Fibroblast of gingiva (primary cell): ENCODE results near the gene ZFYVE9.
"Not testable (repeated sequence)": the region's sequence is repeated elsewhere in the genome, so short reads cannot be mapped to it uniquely, and the experiment has no call there.

Source experiments
- DNase-seq: peaks from one replicate; pipeline ENCODE4 v3.0.0-alpha.2; 2011; ENCODE audit warnings: low read depth

Gene ZFYVE9

DNA sequence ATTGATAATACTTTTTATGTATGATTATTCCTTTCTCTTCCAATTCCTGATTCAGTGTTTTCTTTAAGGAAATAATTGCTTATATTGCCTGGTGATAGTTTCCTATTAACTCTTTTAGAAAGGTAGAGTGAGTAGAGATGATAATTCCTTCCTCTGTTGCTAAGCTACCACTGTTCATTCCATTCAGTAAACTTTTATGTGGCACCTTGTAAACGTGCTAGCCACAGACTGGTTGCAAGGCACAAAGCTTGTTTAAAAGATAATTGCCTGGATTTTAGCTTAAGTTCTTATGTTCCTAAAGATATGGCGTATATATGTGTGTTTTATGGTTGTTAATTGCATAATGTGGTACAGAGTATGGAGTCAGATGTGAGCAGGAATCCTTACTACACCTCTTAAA, 3.2 kb downstream of the ZFYVE9 start:
- no peak for DNase-seq

DNA sequence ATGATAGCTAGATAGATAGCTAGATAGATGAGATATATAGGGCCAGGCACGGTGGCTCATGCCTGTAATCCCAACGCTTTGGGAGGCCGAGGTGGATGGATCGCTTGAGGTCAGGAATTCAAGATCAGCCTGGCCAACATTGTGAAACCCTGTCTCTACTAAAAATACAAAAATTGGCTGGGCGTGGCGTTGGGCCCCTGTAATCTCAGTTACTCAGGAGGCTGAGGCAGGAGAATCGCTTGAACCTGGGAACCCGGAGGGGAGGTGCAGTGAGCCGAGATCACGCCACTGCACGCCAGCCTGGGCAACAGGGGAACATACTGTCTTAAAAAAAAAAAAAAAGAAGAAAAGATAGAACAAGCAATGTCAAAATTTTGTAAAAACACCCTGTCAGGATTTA, 8.6 kb downstream of the ZFYVE9 start:
- DNase-seq: not testable (repeated sequence)

DNA sequence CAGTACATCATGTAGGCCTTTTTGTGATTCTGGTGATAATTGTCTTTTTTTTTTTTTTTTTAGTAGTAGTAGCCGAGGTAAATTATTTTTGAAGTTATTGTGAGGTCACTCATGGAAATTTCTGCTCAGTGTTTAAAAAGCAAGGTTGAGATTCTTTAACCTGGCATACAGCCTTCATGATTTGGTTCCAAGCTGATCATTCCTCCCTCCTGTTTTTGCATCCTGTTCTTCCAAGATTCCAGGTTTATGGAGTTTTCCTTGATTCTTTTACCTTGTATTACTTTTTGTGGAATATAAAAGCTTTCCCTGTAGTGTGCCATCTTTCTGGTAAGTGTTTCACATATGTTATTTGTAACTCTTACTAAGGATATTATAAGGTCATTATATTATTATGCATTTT, 9.1 kb downstream of the ZFYVE9 start:
- no peak for DNase-seq

DNA sequence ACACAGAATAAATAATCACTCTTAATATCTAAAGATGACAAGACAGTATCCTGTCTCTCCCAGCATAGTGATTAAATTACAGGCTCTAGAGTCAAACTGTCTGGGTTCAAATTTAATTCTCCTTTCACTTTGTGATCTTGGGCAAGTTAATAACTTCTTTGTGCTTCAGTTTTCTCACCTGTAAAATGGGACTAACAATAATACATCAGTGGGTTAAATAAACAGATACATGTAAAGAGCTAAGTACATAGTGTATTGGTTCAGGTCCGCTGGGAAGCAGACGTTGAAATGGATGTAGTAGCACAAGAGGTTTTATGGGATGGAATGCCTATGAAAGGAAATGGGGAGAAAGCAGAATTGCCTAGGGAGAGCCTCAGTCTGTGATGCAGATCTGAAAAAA, 10.7 kb downstream of the ZFYVE9 start:
- DNase-seq: no peak

DNA sequence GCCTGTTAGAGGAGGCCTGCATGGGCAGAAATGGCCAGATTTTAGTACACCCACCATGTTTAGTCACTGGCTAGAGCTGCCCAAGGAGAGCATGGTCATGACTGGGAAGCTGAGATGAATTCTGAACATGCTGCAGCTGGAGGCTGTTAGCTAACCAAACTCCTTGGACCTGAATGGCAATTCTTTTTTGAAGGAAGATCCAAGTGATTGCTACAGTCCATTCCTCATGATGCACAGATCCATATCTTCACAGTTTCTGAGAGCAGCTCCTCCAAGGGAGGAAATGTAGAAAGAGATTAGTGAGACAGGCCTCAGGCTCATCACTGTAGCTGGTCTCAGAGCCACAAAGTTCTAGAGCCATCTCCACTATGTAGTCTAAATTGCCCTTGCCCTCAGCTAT, 11.1 kb downstream of the ZFYVE9 start:
- peak; percentile 37 for DNase-seq

DNA sequence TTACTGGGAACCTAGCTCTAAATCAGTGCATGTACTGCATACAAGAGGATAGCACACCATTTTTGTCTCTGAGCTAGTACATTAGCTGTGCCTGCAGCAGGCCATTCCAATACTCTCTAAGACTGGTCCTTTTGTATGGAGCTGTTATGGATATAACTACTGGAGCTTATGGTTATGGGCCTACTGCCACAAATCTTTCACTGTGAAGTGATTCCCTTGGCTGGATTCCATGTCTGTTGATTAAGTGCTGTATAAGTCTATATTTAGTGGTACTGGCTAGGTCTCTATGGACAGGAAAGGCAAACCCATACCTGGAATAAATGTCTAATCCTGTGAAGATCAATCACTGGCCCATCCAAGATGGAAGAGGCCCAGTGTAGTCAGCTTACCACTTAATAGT, 12.0 kb downstream of the ZFYVE9 start:
- no peak for DNase-seq

DNA sequence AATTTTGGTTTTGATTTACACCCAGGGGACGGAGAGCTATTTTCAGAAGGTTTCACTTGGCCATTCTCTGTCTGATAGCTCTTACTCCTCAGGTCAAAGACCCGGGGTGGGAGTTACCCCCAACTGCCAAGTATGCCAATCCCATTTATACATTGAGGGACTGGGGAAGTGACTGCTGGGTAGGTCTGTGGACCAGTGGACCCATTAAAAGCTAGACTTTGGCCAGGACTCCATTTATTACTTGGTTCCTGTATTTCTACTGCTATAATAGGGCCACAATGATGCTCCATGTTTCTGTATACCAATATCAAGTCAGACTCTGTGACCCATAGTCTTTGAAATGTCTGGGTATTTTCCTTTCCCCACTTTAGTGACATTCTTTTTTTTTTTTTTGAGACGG, 14.6 kb downstream of the ZFYVE9 start:
- DNase-seq: no peak

DNA sequence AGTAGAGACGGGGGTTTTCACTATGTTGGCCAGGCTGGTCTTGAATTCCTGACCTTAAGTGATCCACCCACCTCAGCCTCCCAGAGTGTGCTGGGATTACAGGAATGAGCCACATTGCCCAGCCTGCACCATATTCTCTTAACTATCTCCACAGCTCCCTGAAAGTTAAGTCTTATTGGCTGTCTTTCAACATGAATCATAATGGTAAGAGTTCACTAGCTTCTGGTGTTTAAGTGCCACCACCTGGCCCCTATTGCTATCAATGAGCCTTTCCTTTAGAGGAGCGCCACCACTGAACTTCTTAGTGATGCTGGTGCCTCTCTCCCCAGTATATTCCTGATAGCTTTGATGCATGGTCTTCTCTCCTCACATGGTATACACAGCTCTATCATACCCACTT, 15.7 kb downstream of the ZFYVE9 start:
- DNase-seq: peak; percentile 27

DNA sequence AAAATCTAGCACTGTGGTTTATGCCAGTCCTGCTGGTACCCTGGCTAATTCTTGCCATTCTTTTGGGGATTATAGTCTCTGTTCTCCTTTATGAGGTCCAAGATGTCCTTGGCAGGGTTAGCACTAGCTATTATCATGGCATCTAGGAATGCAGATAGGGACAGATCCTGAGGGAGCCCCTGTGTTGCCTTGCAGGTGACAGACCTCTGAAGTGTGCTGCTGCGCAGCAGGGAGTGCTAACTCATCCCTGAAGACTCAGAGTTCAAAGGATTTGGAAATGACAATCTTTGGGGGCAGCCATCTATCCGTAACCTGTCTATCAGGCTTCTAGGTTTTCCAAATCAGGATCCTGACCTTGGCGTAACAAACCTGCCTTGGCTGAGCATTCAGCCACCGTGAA, 16.3 kb downstream of the ZFYVE9 start:
- DNase-seq: no peak

DNA sequence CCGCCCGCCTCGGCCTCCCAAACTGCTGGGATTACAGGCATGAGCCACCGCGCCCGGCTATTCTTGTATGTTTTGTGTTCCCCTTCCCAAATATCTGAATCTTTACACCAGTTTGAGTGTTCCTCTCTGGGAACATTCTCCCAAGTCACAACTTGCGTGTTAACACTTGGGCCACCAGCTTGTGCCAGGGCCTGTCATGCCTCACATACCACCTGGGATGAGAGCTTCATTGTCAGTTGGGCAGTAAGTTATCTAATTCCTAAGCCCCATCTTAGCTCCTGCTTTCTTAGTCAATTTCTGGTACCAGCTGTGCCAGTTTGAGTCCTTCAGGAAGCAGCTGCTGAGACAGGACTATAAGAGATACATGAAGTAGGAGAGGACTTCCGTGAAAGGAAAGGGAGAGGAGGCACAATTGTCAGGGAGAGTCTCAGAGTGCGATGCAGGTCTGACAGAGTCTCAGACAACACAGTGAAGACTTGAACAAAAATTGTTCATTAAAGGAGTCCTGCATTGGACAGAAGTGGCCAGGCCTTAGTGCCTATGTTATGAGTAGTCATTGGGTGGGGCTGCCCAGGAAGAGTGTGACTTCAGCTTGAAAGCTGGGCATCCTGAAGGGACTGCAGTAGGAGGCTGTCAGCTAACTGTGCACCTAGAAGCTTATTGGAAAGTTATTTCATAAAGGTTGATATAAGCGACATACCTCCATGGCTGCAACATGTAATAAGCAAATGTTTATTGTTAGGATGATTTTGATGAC, 17.3 kb downstream of the ZFYVE9 start:
- DNase-seq: no peak

DNA sequence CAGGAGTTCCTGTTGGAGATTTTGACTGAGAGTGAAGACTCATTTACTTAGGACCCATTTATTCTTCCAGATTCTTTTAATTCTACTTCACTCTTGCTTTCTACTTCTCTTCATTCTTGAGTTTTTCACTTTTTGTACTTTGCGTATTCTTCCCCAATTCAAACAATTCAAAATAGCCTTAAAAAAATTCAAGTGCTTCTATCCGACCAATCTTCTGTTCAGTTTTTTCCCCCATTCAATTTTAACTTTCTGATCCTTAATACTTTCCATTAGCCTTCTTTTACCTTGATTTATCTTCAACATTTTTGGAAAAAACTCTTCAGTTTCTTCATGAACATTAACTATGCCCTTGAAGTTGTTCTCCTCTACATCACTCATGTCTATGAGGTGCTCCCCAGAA, 21.1 kb downstream of the ZFYVE9 start:
- no peak for DNase-seq

DNA sequence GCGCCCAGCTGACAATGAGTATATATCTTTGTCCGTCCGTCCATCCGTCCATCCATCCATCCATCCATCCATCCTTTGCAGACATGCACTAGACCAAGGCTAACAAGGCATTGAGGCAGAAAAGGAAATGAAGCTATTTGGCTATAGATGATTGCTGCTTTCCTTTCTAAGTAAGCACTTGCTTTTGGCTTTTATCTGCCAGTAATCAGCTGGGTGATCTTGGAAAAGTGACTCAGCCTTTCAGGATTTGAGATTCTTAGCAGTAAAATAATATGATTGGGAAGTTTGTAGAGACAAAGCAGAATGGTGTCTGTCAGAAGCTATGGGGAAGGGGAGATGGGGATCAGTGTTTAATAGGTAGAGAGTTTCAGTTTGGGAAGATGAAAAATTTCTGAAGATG, 22.7 kb downstream of the ZFYVE9 start:
- DNase-seq: no peak

DNA sequence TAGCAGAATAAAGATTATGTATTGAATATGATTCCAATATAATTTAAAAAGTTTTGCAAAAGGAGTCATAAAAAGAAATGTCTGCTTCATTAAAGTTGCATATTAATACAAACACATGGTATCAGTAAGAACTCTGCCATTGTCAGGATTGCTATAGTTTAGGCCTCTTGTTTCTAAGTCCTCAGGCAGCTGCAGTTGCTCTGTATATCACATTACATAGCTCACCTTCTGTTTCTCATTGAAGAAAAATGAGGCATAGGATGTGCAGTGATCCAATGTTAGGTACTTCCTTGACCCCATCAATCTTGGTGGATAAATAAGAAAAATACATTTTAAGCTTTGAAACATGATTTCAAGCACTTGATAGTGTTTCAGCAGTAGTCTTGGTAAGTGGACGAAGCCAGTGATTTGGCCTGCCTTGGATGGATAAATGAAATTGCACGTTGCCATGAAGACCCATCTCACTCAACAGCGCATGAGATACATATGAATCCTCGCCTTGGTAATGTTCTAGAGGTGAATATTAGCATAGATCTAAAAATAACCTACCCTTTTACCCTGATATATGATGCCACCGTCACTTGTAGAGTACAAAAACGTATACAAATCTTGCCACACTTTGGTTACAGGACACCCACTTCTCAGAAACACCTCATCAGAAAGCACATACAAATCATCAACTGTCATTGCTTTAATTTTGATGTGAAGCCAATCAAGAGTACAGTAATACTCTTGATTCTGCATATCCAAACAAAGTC, 25.3 kb downstream of the ZFYVE9 start:
- DNase-seq: no peak

DNA sequence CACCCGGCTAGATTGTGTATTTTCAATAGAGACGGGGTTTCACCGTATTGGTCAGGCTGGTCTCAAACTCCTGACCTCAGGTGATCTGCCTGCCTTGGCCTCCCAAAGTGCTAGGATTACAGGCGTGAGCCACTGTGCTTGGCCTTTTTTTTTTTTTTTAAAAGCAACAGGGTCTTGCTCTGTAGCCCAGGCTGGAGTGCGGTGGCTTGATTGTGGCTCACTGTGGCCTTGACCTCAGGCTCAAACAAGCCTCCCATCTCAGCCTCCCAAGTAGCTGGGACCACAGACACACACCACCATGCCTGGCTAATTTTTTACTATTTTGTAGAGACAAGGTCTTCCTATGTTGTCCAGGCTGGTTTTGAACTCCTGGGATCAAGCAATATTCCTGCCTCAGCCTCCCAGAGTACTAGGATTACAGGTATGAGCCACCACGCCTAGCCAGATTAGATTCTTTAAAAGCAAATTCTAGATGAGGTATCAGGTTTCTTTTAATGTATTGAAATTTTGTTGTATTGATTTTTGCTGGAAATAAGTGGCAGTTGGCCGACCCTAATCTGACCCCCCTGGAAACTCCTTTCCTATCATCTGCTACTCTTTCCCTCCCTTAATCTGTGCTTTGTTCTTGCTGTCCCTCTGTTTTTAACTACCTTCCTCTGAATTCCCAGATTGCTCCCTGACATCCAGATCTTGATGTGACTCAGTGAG, 26.6 kb downstream of the ZFYVE9 start:
- DNase-seq: no peak

DNA sequence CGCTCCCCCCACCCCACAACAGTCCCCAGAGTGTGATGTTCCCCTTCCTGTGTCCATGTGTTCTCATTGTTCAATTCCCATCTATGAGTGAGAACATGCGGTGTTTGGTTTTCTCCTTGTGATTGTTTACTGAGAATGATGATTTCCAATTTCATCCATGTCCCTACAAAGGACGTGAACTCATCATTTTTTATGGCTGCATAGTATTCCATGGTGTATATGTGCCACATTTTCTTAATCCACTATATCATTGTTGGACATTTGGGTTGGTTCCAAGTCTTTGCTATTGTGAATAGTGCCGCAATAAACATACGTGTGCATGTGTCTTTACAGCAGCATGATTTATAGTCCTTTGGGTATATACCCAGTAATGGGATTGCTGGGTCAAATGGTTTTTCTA, 29.3 kb downstream of the ZFYVE9 start:
- DNase-seq: not testable (repeated sequence)

DNA sequence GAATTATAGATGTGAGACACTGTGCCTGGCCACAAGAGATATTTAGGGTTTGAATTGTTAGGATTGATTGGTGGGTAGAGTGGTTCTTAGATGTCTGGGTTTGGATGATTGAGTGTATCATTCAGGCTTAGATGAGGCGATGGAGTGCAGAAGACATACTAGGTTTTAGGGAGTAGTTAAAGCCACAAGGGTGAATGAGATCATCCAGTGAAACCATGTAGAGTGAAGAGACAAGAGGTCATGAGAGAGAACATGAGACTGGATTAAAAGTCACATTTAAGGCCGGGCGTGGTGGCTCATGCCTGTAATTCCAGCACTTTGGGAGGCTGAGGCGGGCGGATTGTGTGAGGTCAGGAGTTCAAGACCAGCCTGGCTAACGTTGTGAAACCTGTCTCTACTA, 37.2 kb downstream of the ZFYVE9 start:
- no peak for DNase-seq

DNA sequence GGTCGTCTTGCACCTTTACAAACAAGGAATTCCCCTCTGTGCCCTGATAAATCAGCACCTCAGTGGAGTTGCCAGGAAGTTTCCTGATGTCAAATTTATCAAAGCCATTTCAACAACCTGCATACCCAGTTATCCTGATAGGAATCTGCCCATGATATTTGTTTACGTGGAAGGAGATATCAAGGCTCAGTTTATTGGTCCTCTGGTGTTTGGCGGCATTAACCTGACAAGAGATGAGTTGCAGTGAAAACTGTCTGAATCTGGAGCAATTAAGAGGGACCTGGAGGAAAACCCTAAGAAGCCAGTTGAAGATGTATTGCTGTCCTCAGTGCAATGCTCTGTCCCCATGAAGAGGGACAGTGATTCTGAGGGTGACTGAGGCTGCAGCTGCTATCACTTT, 38.3 kb downstream of the ZFYVE9 start:
- no peak for DNase-seq

DNA sequence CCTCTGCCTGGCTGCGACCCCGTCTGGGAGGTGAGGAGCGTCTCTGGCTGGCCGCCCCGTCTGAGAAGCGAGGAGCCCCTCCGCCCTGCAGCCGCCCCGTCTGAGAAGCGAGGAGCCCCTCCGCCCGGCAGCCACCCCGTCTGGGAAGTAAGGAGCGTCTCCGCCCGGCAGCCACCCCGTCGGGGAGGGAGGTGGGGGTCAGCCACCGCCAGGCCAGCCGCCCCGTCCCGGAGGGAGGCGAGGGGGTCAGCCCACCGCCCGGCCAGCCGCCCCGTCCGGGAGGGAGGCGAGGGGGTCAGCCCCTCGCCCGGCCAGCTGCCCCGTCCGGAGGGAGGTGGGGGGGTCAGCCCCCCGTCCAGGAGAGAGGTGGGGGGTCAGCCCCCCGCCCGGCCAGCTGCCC, 39.9 kb downstream of the ZFYVE9 start:
- DNase-seq: not testable (repeated sequence)

DNA sequence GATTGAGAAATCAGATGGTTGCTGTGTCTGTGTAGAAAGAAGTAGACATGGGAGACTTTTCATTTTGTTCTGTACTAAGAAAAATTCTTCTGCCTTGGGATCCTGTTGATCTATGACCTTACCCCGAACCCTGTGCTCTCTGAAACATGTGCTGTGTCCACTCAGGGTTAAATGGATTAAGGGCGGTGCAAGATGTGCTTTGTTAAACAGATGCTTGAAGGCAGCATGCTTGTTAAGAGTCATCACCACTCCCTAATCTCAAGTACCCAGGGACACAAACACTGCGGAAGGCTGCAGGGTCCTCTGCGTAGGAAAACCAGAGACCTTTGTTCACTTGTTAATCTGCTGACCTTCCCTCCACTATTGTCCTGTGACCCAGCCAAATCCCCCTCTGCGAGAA, 40.4 kb downstream of the ZFYVE9 start:
- DNase-seq: not testable (repeated sequence)

DNA sequence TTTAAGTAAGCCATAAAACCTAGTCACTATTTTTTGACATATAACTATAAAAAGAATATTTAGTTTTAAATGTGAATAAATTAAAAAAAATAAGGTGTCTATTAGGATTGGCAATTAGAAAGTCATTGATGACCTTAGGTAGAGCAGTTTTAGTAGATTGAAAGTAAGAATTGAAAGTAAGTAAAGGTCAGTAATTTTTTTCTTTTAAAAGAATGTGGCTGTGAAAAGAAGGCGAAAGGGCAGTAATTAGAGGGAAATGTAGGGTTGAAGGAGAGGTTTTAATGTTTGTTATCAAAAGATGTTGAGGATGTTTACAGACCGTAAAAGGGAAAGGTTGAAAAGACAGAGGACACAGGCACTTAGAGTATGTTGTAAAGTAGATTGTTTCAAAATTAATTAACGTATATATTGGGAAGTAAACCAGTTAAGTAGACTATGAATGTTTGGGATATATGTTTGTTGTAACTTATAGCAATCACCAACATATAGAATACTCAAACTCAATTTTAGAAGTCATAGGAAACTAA, 41.0 kb downstream of the ZFYVE9 start:
- no peak for DNase-seq

DNA sequence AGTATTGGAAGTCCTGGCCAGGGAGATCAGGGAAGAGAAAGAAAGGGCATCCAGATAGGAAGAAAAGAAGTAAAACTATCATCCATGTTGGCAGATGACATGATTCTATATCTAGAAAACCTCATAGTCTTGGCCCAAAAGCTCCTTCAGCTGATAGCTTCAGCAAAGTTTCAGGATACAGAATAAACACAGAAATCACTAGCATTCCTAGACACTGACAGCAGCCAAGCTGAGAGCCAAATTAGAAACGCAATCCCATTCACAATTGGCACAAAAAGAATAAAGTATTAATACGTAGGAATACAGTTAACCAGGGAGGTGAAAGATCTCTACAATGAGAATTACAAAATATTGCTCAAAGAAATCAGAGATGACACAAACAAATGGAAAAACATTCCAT, 44.6 kb downstream of the ZFYVE9 start:
- DNase-seq: peak; percentile 41

DNA sequence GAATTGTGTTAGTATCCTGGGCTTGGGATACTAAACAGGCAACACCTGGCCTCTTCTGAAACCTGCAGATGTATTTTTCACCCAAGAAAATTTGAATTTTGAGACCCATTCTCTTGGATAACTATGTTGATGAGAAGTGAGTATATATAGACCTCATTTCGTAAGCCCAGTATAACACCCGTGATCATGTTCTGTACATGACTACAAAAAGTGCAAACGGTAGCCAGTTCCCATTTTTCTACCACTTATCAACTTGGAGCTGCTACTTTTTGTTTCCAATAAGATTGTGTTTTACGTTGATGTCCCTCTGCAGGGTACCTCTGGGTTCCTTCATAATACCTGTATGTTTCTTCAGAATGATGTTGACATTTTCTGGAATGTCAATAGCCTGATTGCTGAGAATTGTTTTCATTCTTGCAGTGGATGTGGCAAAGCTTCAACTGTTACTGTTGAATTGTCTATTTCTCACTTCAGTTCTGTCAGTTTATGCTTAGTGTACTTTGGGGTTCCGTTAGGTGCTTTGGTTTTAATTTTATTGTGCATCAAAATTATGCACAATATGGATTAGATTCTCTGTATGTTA, 48.1 kb downstream of the ZFYVE9 start:
- no peak for DNase-seq
